A673 (cell line): ENCODE data around the gene DOK6. TPM values are rescaled to one million over a fixed set of nuclear protein-coding genes. Genes with fewer than 3 reads are reported as not detected.

Experiments
- BruUV-seq: library from RNA; stranded (reverse); fragments of 400-500 nt; replicated peaks from 2 replicates; lab custom pipeline; 2021; lab: Mats Ljungman, UMichigan
- CTCF ChIA-PET: fragments of 300-600 bp; sonication (Branson Sonifier 250); formaldehyde crosslinking; loops from one replicate; lab custom pipeline; 2022; ENCODE audit warnings: antibody characterized with exemption; lab: Charles Lee
- POLR2A ChIA-PET: fragments of 300-600 bp; sonication (Branson Sonifier 250); formaldehyde crosslinking; loops from one replicate; lab custom pipeline; 2022; ENCODE audit warnings: antibody characterized with exemption; ENCODE audit not compliant: low non-redundant PET; lab: Charles Lee
- DNase-seq: peaks from one replicate; pipeline ENCODE4 v3.0.0-alpha.2; 2015; ENCODE audit warnings: low spot score
- H3K27ac ChIP-seq: fragments of 200-600 bp; sonication (generic); 2 replicates; pipeline ENCODE4 v1.5.1; 2016; ENCODE audit warnings: mixed run types, low read depth, mild to moderate bottlenecking, mixed read lengths, antibody characterized with exemption, low read length; ENCODE audit not compliant: poor library complexity, severe bottlenecking
- H3K27me3 ChIP-seq: fragments of 200-600 bp; sonication (generic); replicated peaks from 2 replicates; pipeline ENCODE4 v1.6.1; 2017; ENCODE audit warnings: mixed run types, low read depth, mild to moderate bottlenecking, mixed read lengths, antibody characterized with exemption, low read length; ENCODE audit not compliant: insufficient read depth, poor library complexity
- H3K36me3 ChIP-seq: fragments of 200-600 bp; sonication (generic); 2 replicates; pipeline ENCODE4 v1.6.1; 2016; ENCODE audit warnings: mixed run types, mild to moderate bottlenecking, mixed read lengths, antibody characterized with exemption, low read length; ENCODE audit not compliant: insufficient read depth, poor library complexity, severe bottlenecking
- H3K4me1 ChIP-seq: fragments of 200-600 bp; sonication (generic); 2 replicates; pipeline ENCODE4 v1.6.1; 2017; ENCODE audit warnings: mixed run types, mild to moderate bottlenecking, mixed read lengths, antibody characterized with exemption, low read length; ENCODE audit not compliant: insufficient read depth, poor library complexity, severe bottlenecking
- H3K4me3 ChIP-seq: fragments of 200-600 bp; sonication (generic); 2 replicates; pipeline ENCODE4 v1.5.1; 2016; ENCODE audit warnings: low read depth, mixed run types, mild to moderate bottlenecking, mixed read lengths, low read length; ENCODE audit not compliant: poor library complexity, severe bottlenecking
- H3K9me3 ChIP-seq: fragments of 200-600 bp; sonication (generic); 2 replicates; pipeline ENCODE4 v1.6.1; 2016; ENCODE audit warnings: mixed run types, low read depth, mild to moderate bottlenecking, mixed read lengths, antibody characterized with exemption, low read length; ENCODE audit not compliant: poor library complexity, severe bottlenecking
- CTCF ChIP-seq: fragments of 300-800, 200-600 bp; sonication (generic); conservative IDR thresholded peaks from 2 replicates; pipeline ENCODE4 v1.5.1; 2017; ENCODE audit warnings: low read depth, mild to moderate bottlenecking, antibody characterized with exemption, low read length, moderate library complexity, mixed read lengths
- EZH2 ChIP-seq: fragments of 200-600 bp; sonication (generic); IDR thresholded peaks from 2 replicates; pipeline ENCODE4 v1.6.1; 2017; ENCODE audit warnings: borderline replicate concordance, low read depth, mild to moderate bottlenecking, mixed read lengths, antibody characterized with exemption, low read length; ENCODE audit not compliant: poor library complexity, severe bottlenecking
- intact Hi-C: fragments of 100-400 bp; cut with micrococcal nuclease; formaldehyde crosslinking; loops from one replicate; pipeline ENCODE4 v1.10.0; 2022; ENCODE audit not compliant: unreplicated experiment
- total RNA-seq: library from RNA; stranded (reverse); gene quantifications from 2 replicates; pipeline ENCODE4 v1.2.3, GENCODE V29; 2021

The DOK6 gene
- total RNA-seq, 1 experiment from 2014 or later, result 13.7 TPM

- BruUV-seq, result no TSS peak
- TF ChIP-seq CTCF (no peak), EZH2 (no peak)
- POLR2A ChIA-PET, result no interaction called here
Observed at GRCh38 chr18:69631281-69631680, 230.6 kb downstream of the DOK6 start.

GRCh38 chr18:69635482-69635881 is 234.8 kb downstream of the DOK6 start:
- BruUV-seq, result no TSS peak
- POLR2A ChIA-PET, result no interaction called here

More at GRCh38 chr18:69631281-69631680, 230.6 kb downstream of the DOK6 start:
- no peaks in the 10 kb centered on the region for H3K9me3 ChIP-seq
- intact Hi-C loops, result no loop called here
- no peaks in the 10 kb centered on the region for H3K27me3 ChIP-seq
- no peaks in the 10 kb centered on the region for H3K36me3 ChIP-seq
- DNase-seq, result no peak
- H3K27ac ChIP-seq, result no peak overlapping the region
- no peak overlapping the region for H3K4me3 ChIP-seq
- CTCF ChIA-PET, result no interaction called here
- no peaks in the 10 kb centered on the region for H3K4me1 ChIP-seq

GRCh38 chr18:69636529-69637301 is 236.0 kb downstream of the DOK6 start:
- H3K36me3 ChIP-seq, result no peaks in the 10 kb centered on the region
- DNase-seq, result peak; percentile 40
- H3K4me3 ChIP-seq, result no peak overlapping the region
- no peaks in the 10 kb centered on the region for H3K27me3 ChIP-seq
- ChIA-PET CTCF (no interaction called here), POLR2A (no interaction called here)
- no TSS peak for BruUV-seq
- no peak for TF ChIP-seq EZH2
- TF ChIP-seq CTCF, result peak; percentile 54
- intact Hi-C loops, result loop anchor here (5.0 kb wide), 1 partner anchor 436 kb away; no protein-coding TSS in a partner anchor
- no peaks in the 10 kb centered on the region for H3K4me1 ChIP-seq
- no peaks in the 10 kb centered on the region for H3K9me3 ChIP-seq
- H3K27ac ChIP-seq, result no peak overlapping the region

More at GRCh38 chr18:69635482-69635881, 234.8 kb downstream of the DOK6 start:
- Histone ChIP-seq H3K9me3 (no peaks in the 10 kb centered on the region), H3K27ac (no peak overlapping the region), H3K4me1 (no peaks in the 10 kb centered on the region), H3K27me3 (no peaks in the 10 kb centered on the region), H3K36me3 (no peaks in the 10 kb centered on the region), H3K4me3 (no peak overlapping the region)
- DNase-seq, result no peak
- CTCF ChIA-PET, result no interaction called here
- intact Hi-C loops, result loop anchor here (5.0 kb wide), 1 partner anchor 437 kb away; no protein-coding TSS in a partner anchor
- TF ChIP-seq EZH2, result no peak
- TF ChIP-seq CTCF, result no peak
